Measurements from ENCODE around the gene TEX19. TPM values are rescaled to one million over a fixed set of nuclear protein-coding genes. Genes with fewer than 3 reads are reported as not detected.

The TEX19 gene
- total and polyA plus RNA-seq, 9 of the 15 experiments (the other 6 are each of a cell fraction or from before 2014, with no cell fraction given), result 0.10 to 4.9 (median 1.9) TPM

GRCh38 chr17:82356845-82357355, 2.1 kb upstream of the TEX19 start (continued):
- no peak for TF ChIP-seq BDP1 (IDR thresholded peaks at IDR 0.05; ENCODE audit: insufficient read depth, insufficient read length)
- no peak for TF ChIP-seq ZNF124 (CRISPR knock-in tag; IDR thresholded peaks at IDR 0.05)

GRCh38 chr17:82357394-82357793, 1.7 kb upstream of the TEX19 start:
- FAIRE-seq, result no peak
- POLR2A ChIA-PET, result interaction anchor here (0.5 to 3.9 kb wide), 7 partner anchors 9 to 748 kb away, joined by 3 to 27 read pairs (median 3); no protein-coding TSS in a partner anchor
- CTCF ChIA-PET (ENCODE audit: low intra/inter-chr PET ratio), result no interaction called here
- no peak for DNase-seq (ENCODE audit: extremely low read depth in 1 of 4, low spot score in 3 of 4)
- no peak for ATAC-seq
- Histone ChIP-seq H3K4me2 (ENCODE audit: insufficient read depth, low read length) (no peak overlapping the region), H3K9me3 (replicated peaks; ENCODE audit: control insufficient read depth, insufficient read depth, low read depth, low read length) (no peaks in the 10 kb centered on the region), H2AFZ (ENCODE audit: low read depth, low read length) (no peak overlapping the region), H4K20me1 (replicated peaks; ENCODE audit: control insufficient read depth, insufficient read depth, low read length) (no peaks in the 10 kb centered on the region), H3K4me3 (no peak overlapping the region), H3K79me2 (ENCODE audit: control insufficient read depth, insufficient read depth, low read length) (no peaks in the 10 kb centered on the region), H3K27ac (ENCODE audit: extremely low read depth, low read depth, low read length) (no peak overlapping the region), H3K36me3 (ENCODE audit: control insufficient read depth, insufficient read depth, low read length) (no peaks in the 10 kb centered on the region), H3K4me1 (replicated peaks in 1 of 2; ENCODE audit: control insufficient read depth in 2 of 2, insufficient read depth in 2 of 2, low read length in 2 of 2) (peaks cover 7 to 29% of the 10 kb centered on the region in 2 experiments; a peak in 4 of 5 replicates), H3K27me3 (ENCODE audit: control insufficient read depth in 2 of 2, insufficient read depth in 2 of 2, low read length in 2 of 2) (no peaks in the 10 kb centered on the region), H3K9ac (ENCODE audit: insufficient read depth in 1 of 2, low read depth in 2 of 2, low read length in 2 of 2) (peak overlapping the region in 1 of 2 experiments; percentile 79; a peak in 1 of 4 replicates), H3K9me1 (ENCODE audit: control insufficient read depth, insufficient read depth, low read length) (no peaks in the 10 kb centered on the region)
- TF ChIP-seq RERE (CRISPR knock-in tag; IDR thresholded peaks at IDR 0.05; ENCODE audit: borderline replicate concordance), result no peak
- TF ChIP-seq ZNF354B (CRISPR knock-in tag; IDR thresholded peaks at IDR 0.05), result no peak
- no peak for TF ChIP-seq POLR2G (IDR thresholded peaks at IDR 0.05; ENCODE audit: low read depth, low read length)
- TF ChIP-seq IRF9 (tag; IDR thresholded peaks at IDR 0.05), result no peak
- no peak for TF ChIP-seq UBTF (IDR thresholded peaks at IDR 0.05; ENCODE audit: borderline replicate concordance in 1 of 2, low read depth in 2 of 2, low read length in 2 of 2)
- no peak for TF ChIP-seq RAD51 (IDR thresholded peaks at IDR 0.05; ENCODE audit: borderline replicate concordance, low read depth)
- TF ChIP-seq ZNF224 (CRISPR knock-in tag; IDR thresholded peaks at IDR 0.05), result no peak
- no peak for TF ChIP-seq ZNF24 (IDR thresholded peaks at IDR 0.05)
- TF ChIP-seq FOXM1 (IDR thresholded peaks at IDR 0.05; ENCODE audit: low read depth), result no peak
- no peak for TF ChIP-seq FOXM1 (CRISPR knock-in tag; IDR thresholded peaks at IDR 0.05; ENCODE audit: low read depth)
- TF ChIP-seq CEBPB (tag; IDR thresholded peaks at IDR 0.05), result no peak
- intact Hi-C loops (cut with micrococcal nuclease) (loop anchor here (10.0 kb wide), 1 partner anchor 137 kb away; no protein-coding TSS in a partner anchor), in situ Hi-C loops (cut with MboI) (no loop called here)
- no TSS peak for BruUV-seq (replicated peaks)
- WGBS (ENCODE audit: insufficient coverage, low coverage, missing lambda C conversion rate), result 41% methylated on average over 2 of the region's 2 CpGs
